ENCODE measurements around the gene SMG6. TPM values are rescaled to one million over a fixed set of nuclear protein-coding genes. Genes with fewer than 3 reads are reported as not detected.

Gene SMG6
- total RNA-seq, 1 donor from 2014 or later, result 39.7 TPM

DNA sequence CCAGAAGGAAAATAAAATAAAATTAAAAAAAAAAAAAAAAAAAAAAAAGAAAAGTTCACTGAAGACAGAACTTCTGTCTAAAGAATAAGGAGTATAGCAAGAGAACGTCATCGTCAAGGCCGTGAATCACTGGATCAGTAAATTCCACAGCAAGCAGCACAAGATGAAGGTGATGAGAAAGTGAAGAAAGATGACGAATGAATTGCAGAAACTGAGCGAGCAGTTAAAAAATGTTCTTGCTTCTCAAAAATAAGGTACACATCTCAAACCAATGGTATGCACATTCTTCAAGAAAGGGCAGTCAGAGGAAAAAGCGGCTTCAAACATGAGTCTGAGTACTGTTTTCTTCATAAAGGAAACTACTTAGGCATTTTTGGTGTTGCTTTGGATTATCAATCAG is 104.7 kb downstream of the SMG6 start:
- Mint-ChIP-seq H3K4me3 (ENCODE audit: unreplicated experiment) (no peak overlapping the region), H3K9me3 (ENCODE audit: unreplicated experiment) (no peaks in the 10 kb centered on the region), H3K36me3 (ENCODE audit: low read depth, unreplicated experiment) (peaks cover 11% of the 10 kb centered on the region), H3K4me1 (ENCODE audit: low read depth, unreplicated experiment) (peaks cover 23% of the 10 kb centered on the region), H3K27ac (ENCODE audit: unreplicated experiment) (peak overlapping the region; percentile 38), H3K27me3 (ENCODE audit: low read depth, unreplicated experiment) (no peaks in the 10 kb centered on the region)
- Histone ChIP-seq H2AFZ (ENCODE audit: low read depth, low read length) (no peak overlapping the region), H3K27ac (ENCODE audit: low read depth, low read length) (peak overlapping the region; percentile 81), H4K20me1 (ENCODE audit: insufficient read depth, low read length) (no peaks in the 10 kb centered on the region), H3K4me1 (ENCODE audit: insufficient read depth, low read length) (peaks cover 11% of the 10 kb centered on the region), H3K9me3 (ENCODE audit: insufficient read depth, low read depth, low read length) (no peaks in the 10 kb centered on the region), H3K4me2 (ENCODE audit: low read length) (peak overlapping the region; percentile 49), H3K79me2 (ENCODE audit: insufficient read depth, low read length) (peaks cover 22% of the 10 kb centered on the region), H3K4me3 (ENCODE audit: insufficient read depth, low read depth, low read length) (no peak overlapping the region), H3K9ac (ENCODE audit: low read length) (peak overlapping the region; percentile 66), H3K27me3 (ENCODE audit: insufficient read depth, low read length) (no peaks in the 10 kb centered on the region), H3K36me3 (ENCODE audit: insufficient read depth, low read length) (peaks cover 3% of the 10 kb centered on the region)
- DNase-seq (ENCODE audit: low read depth), result peak; percentile 87
- peak; percentile 50 for FAIRE-seq
- TF ChIP-seq, protein P1, sequence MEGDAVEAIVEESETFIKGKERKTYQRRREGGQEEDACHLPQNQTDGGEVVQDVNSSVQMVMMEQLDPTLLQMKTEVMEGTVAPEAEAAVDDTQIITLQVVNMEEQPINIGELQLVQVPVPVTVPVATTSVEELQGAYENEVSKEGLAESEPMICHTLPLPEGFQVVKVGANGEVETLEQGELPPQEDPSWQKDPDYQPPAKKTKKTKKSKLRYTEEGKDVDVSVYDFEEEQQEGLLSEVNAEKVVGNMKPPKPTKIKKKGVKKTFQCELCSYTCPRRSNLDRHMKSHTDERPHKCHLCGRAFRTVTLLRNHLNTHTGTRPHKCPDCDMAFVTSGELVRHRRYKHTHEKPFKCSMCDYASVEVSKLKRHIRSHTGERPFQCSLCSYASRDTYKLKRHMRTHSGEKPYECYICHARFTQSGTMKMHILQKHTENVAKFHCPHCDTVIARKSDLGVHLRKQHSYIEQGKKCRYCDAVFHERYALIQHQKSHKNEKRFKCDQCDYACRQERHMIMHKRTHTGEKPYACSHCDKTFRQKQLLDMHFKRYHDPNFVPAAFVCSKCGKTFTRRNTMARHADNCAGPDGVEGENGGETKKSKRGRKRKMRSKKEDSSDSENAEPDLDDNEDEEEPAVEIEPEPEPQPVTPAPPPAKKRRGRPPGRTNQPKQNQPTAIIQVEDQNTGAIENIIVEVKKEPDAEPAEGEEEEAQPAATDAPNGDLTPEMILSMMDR (IDR thresholded peaks at IDR 0.05; ENCODE audit: insufficient read depth, low read depth, low read length), result no peak
- TF ChIP-seq EZH2 (IDR thresholded peaks at IDR 0.05; ENCODE audit: insufficient read depth, low read length), result no peak

GRCh38 chr17:2197271-2197670 is 106.3 kb downstream of the SMG6 start:
- peaks cover 22% of the 10 kb centered on the region for H3K79me2 ChIP-seq (ENCODE audit: insufficient read depth, low read length)

DNA sequence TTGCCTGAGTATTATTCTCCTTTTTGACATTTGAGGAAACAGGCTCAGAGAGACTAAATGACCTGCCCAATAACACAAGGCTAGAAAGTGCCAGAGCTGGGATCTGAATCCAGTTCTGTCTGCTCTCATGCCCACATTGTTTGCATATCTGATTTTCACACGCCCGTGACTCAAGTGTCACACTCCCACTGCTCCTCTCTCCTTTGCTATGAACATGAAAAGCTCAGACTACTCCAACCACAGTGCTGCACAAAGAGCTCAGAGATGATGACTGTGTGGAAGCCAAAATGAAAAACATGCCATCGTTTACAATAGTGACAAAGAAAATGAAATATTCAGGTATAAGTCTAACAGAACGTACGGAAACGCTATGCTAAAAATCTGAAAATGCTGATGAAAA is 107.9 kb downstream of the SMG6 start:
- Histone ChIP-seq H3K27me3 (ENCODE audit: insufficient read depth, low read length) (no peaks in the 10 kb centered on the region), H3K4me1 (ENCODE audit: insufficient read depth, low read length) (peaks cover 33% of the 10 kb centered on the region), H3K4me2 (ENCODE audit: low read length) (no peak overlapping the region), H3K4me3 (ENCODE audit: insufficient read depth, low read depth, low read length) (no peak overlapping the region), H3K36me3 (ENCODE audit: insufficient read depth, low read length) (peaks cover 5% of the 10 kb centered on the region), H3K9me3 (ENCODE audit: insufficient read depth, low read depth, low read length) (peaks cover 11% of the 10 kb centered on the region), H4K20me1 (ENCODE audit: insufficient read depth, low read length) (no peaks in the 10 kb centered on the region), H3K9ac (ENCODE audit: low read length) (peak overlapping the region; percentile 24), H3K79me2 (ENCODE audit: insufficient read depth, low read length) (peaks cover 19% of the 10 kb centered on the region), H3K27ac (ENCODE audit: low read depth, low read length) (peak overlapping the region; percentile 79), H2AFZ (ENCODE audit: low read depth, low read length) (no peak overlapping the region)
- H3K36me3 Mint-ChIP-seq (ENCODE audit: low read depth, unreplicated experiment), result peaks cover 12% of the 10 kb centered on the region
- TF ChIP-seq, protein P1 (IDR thresholded peaks at IDR 0.05; ENCODE audit: insufficient read depth, low read depth, low read length), result no peak
- TF ChIP-seq EZH2 (IDR thresholded peaks at IDR 0.05; ENCODE audit: insufficient read depth, low read length), result no peak
- H3K9me3 Mint-ChIP-seq (ENCODE audit: unreplicated experiment), result no peaks in the 10 kb centered on the region
- H3K27ac Mint-ChIP-seq (ENCODE audit: unreplicated experiment), result peak overlapping the region; percentile 92
- no peak for FAIRE-seq
- H3K4me3 Mint-ChIP-seq (ENCODE audit: unreplicated experiment), result peak overlapping the region; percentile 66
- H3K27me3 Mint-ChIP-seq (ENCODE audit: low read depth, unreplicated experiment), result no peaks in the 10 kb centered on the region
- peaks cover 46% of the 10 kb centered on the region for H3K4me1 Mint-ChIP-seq (ENCODE audit: low read depth, unreplicated experiment)
- DNase-seq (ENCODE audit: low read depth), result peak; percentile 82

More at GRCh38 chr17:2197271-2197670, 106.3 kb downstream of the SMG6 start:
- Histone ChIP-seq H4K20me1 (ENCODE audit: insufficient read depth, low read length) (no peaks in the 10 kb centered on the region), H3K36me3 (ENCODE audit: insufficient read depth, low read length) (peaks cover 3% of the 10 kb centered on the region), H3K27me3 (ENCODE audit: insufficient read depth, low read length) (no peaks in the 10 kb centered on the region), H2AFZ (ENCODE audit: low read depth, low read length) (no peak overlapping the region), H3K9ac (ENCODE audit: low read length) (no peak overlapping the region), H3K9me3 (ENCODE audit: insufficient read depth, low read depth, low read length) (no peaks in the 10 kb centered on the region), H3K4me3 (ENCODE audit: insufficient read depth, low read depth, low read length) (no peak overlapping the region), H3K4me2 (ENCODE audit: low read length) (no peak overlapping the region), H3K27ac (ENCODE audit: low read depth, low read length) (no peak overlapping the region), H3K4me1 (ENCODE audit: insufficient read depth, low read length) (peaks cover 27% of the 10 kb centered on the region)
- H3K27ac Mint-ChIP-seq (ENCODE audit: unreplicated experiment), result peak overlapping the region; percentile 30
- no peaks in the 10 kb centered on the region for H3K27me3 Mint-ChIP-seq (ENCODE audit: low read depth, unreplicated experiment)
- FAIRE-seq (no peak), DNase-seq (ENCODE audit: low read depth) (no peak)
- no peak overlapping the region for H3K4me3 Mint-ChIP-seq (ENCODE audit: unreplicated experiment)
- no peaks in the 10 kb centered on the region for H3K9me3 Mint-ChIP-seq (ENCODE audit: unreplicated experiment)
- peaks cover 36% of the 10 kb centered on the region for H3K4me1 Mint-ChIP-seq (ENCODE audit: low read depth, unreplicated experiment)
- TF ChIP-seq, protein P1 (IDR thresholded peaks at IDR 0.05; ENCODE audit: insufficient read depth, low read depth, low read length), result no peak
- no peak for TF ChIP-seq EZH2 (IDR thresholded peaks at IDR 0.05; ENCODE audit: insufficient read depth, low read length)
- peaks cover 9% of the 10 kb centered on the region for H3K36me3 Mint-ChIP-seq (ENCODE audit: low read depth, unreplicated experiment)

All from astrocyte (in vitro differentiated cells and primary cell).